GM21367 (cell line): Measurements from ENCODE around the gene ZNF205.
"Not testable (repeated sequence)": the region's sequence is repeated elsewhere in the genome, so short reads cannot be mapped to it uniquely, and the experiment has no call there.

Experiments
- ATAC-seq: cut with Tn5 transposase; IDR thresholded peaks from one replicate; pipeline ENCODE4 v1.9.1; 2021; ENCODE audit not compliant: unreplicated experiment

The ZNF205 gene

DNA sequence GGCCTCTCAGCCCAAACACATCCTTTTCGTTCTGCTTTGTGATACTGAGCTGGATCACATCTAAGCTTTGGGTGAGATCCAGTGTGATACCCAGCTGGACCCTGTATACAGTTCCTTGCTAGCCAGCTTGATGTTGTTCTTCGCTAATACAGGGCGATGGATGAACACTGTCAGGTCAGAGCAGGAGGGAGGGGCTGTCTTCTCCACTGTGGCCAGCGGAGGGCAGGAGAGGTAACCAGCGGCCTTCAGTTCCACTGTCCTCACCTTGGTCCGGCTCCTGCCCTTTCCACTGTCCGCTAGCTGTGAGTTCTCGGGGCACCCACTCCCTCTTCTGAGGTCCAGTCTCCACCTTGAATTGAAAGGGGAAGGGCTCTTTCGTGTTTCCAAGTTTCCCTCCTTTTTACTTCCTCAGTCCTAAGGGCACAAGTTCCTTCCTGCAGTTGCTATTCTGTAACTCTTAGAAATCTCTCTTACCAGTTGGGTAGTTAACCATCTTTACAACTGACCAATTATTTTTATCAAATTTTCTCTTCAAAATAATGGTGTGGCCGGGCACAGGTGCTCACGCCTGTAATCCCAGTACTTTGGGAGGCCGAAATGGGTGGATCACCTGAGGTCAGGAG lies 19.5 kb downstream of the ZNF205 start:
- no peak for ATAC-seq

DNA sequence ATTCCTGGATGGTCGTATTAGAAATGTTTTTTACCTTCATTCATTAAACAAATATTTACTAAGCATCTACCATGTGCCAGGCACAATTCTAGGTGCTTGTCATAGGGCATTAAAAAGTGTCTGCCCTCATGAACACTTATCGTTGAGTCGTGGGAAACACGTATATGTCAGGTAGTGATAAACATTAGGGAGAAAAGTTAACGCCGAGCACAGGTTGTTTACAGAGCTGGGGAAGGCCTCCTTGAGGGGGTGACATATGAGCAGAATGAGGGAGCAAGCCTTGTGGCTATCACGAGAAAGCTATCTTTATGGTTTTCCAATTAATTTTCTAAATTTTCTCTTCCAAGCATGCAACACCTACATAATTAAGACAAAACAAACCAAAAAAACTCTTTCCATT lies 21.5 kb downstream of the ZNF205 start:
- ATAC-seq, result no peak

DNA sequence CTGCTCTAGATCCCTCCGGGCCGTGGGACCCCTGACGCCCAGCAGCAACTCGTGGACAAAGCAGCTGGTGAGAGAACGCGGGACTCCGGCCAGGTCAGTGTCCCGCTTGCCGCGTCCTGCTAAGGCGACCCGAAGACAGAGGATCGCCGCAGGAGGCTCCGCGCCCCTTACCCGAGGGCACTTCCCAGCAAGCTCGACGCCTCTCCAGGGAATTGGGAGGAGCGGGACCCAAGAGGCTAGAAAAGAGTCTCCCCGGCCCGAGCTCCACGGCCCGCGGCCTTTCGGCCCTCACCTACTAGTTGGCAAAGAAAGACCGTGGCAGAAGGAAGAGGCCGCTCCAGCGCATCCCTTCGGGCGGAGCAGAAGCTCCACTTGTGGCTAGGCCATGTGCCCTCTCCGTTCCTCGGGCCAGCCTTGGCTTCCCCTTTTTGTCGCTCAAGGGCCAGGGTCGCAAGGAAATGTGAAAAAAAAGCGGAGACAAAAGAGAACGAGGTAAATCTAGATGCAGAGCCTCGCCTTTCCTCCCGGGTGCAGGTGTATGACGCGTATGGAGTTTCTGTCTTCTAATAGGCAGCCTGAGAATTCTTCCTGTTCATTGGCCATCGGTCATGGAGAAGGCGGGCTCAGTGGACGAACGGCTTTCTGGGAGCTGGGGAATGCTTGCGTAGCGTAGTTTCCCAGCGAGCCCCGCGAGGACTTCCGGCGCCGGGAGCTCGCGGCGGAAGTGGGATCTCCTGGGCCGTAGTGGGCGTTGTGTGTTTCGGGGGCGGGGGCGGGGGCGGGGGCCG lies 22.1 kb downstream of the ZNF205 start, which contains the start of gene ZNF213:
ZNF213 (plus strand) TSS at position 692 of the 788 bp plus-strand sequence. CDS start 2,252 bp downstream, outside the sequence.
- ATAC-seq, result peak; percentile 71

DNA sequence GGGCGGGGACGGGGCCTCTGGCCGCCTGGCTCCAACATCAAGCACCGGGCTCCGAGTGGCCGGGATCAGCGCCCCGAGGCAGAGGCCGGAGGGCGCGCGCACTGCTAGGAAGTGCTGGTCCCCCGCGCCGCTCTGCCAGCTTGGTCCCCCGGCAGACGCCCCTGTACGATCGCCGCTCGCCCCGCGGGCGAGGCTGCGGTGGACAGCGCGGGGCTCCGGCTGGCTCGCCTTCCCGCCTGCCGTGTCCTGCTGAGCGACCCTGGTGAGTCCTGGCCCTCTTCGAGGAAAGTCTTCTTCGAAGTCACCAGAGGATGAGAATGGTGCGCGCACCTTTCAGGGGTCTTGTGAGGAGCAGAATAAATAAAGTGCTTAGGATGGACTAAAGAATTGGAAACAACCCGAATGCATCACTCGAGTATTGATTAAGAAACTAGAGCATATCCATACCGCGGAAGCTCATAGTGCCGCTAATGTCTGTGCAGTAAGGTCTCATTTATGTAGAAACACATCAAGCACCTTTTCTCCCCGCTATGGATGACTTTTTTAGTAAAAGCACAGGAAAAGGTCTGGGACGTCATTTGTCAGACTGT lies 22.8 kb downstream of the ZNF205 start:
- peak; percentile 10 for ATAC-seq

DNA sequence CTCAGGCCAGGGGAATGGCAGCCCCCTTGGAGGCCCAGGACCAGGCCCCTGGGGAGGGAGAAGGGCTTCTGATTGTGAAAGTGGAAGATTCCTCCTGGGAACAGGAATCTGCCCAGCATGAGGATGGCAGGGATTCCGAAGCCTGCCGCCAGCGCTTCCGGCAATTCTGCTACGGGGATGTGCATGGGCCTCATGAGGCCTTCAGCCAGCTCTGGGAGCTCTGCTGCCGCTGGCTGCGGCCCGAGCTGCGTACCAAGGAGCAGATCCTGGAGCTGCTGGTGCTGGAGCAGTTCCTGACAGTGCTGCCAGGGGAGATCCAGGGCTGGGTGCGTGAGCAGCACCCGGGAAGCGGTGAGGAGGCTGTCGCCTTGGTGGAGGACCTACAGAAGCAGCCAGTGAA lies 24.9 kb downstream of the ZNF205 start:
- ATAC-seq, result no peak

DNA sequence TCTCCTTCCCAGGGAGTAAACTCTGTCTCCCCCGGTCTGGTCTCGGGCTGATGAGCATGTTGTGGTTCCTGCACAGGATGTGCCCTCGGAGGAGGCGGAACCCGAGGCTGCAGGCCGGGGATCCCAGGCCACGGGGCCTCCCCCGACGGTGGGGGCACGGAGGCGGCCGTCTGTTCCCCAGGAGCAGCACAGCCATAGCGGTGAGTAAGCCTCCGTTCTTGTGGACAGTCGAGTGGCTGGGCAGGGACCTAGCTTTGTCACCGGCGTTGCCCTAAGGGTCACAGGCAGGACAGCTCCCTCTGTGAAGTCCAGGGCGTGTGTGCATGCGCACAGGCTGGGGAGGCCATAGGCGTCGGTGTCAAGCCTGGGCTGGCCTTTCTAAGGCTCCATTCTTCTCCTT lies 26.0 kb downstream of the ZNF205 start:
- no peak for ATAC-seq

DNA sequence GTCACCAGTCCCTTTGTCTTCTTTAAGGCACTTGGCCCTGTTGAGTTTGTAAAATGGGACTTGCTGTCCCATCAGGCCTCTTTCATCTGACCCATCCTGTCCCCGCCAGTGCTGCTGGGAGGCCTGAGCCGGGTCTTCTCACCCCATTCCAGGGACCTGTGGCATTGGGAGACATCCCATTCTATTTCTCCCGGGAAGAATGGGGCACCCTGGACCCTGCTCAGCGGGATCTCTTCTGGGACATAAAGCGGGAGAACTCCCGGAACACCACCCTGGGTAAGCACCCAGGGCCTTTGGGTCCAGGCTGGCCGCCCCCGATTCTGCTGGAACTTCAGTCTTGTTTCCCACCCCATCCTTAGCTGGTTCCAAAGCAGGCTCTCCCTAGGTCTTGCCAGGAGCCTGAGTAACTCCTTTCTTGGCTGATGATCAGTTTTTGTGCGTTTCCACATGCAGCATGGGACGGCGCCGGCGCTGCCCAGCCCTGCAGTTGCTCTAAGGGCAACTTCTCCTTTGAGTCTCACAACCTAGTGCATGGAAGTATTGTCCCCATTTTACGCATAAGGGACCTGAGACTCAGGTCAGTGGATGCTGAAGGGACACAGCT lies 26.5 kb downstream of the ZNF205 start:
- no peak for ATAC-seq

DNA sequence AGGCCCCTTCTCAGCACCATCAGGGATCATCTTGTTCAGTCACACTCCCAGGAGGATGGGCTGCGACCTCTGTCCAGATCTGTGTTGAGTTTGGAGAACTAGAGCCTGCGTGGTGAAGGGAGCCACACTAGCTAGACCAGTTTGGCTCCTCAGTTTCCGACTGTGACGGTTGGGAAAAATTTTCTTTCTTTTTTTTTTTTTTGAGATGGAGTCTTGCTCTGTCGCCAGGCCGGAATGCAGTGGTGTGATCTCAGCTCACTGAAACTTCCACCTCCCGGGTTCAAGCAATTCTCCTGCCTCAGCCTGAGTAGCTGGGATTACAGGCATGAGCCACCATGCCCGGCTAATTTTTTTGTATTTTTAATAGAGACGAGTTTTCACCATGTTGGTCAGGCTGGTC lies 27.2 kb downstream of the ZNF205 start:
- ATAC-seq, result not testable (repeated sequence)

DNA sequence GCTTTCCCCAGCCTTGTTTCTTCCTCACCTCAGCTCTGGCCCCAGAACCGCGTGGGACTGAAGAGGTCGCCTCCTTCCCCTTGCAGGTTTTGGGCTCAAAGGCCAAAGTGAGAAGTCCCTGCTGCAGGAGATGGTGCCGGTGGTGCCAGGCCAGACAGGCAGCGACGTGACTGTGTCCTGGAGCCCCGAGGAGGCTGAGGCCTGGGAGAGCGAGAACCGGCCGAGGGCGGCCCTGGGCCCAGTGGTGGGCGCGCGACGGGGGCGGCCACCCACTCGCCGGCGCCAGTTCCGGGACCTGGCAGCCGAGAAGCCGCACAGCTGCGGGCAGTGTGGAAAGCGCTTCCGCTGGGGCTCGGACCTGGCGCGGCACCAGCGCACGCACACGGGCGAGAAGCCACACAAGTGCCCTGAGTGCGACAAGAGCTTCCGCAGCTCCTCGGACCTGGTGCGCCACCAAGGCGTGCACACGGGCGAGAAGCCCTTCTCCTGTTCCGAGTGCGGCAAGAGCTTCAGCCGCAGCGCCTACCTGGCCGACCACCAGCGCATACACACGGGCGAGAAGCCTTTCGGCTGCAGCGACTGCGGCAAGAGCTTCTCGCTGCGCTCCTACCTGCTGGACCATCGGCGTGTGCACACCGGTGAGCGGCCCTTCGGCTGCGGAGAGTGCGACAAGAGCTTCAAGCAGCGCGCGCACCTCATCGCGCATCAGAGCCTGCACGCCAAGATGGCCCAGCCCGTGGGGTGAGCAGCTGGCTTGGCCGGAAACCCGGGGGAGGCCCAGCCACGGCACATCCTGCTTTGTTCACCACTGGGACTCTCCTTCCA lies 28.4 kb downstream of the ZNF205 start:
- no peak for ATAC-seq

DNA sequence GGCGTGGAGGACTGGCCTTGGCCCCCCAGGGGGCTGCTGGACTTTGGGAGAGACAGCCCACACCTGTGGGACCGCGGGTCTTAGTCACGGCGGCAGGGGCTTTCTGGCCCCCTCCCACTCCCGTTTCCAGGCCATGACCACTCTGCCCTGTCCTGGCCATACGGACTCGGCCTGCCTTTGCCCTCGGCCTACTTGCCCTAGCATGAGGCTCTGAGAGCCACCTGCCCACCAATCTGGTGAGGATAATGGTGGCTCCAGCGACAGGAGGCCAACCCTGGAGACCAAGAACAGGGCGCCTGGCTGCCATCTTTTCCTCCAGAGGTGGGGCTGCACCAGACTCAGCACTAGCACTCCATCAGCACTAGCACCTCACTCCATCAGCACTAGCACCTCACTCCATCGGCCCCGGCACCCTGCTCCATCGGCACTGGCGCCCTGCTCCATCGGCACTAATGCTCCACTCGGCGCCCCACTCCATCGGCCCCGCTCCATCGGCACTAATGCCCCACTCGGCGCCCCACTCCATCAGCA lies 29.5 kb downstream of the ZNF205 start:
- ATAC-seq, result no peak

DNA sequence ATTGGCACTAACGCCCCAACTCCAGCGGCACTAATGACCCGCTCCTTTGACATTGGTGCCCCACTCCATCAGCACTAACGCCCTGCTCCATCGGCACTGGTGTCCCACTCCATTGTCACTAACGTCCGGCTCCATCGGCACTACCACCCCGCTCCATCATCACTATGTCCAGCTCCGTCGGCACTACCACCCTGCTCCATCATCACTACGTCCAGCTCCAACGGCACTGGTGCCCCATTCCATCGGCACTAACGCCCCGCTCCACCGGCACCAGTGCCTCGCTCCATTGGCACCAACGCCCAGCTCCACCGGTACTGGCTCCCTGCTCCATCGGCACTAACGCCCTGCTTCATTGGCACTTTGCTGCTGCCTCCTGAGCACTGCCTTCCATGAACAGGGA lies 29.9 kb downstream of the ZNF205 start:
- no peak for ATAC-seq

DNA sequence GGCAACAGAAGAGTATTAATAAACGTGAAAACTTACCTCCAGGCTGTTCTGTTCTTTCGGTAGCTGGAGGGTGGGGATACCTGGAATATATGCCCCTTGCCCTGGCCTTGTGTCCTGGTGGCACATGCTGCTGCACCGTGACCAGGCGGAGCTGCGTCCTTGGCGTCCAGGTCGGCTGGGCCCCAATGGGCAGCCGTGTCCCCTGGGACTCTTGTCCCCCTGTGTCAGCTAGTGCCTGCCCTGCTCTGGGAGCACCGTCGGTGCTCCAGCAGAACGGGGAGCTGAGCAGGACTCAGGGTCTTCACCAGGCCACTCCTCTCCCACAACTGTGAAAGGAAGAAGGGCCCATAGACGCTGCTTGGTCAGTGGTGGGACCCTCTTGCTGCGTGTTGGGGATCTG lies 30.4 kb downstream of the ZNF205 start:
- ATAC-seq, result no peak

DNA sequence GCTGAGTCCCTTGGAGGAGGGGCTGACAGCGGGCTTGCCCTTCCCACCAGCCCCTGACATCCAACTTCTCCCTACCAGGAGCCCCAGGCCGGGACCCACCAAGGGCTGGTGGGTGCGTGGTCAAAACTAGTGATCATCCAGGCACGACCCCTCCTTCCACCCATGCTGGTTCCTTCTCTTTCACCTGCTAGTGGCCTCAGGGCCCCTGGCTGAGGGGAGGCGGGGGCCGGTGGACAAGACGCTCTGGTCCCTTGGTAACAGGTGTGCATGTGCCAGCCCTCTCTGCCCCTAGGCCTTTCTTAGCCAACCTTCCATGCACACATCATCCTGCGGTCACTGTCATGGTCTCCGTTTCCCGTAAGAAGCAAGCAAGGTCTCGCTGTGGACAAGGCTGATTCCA lies 30.8 kb downstream of the ZNF205 start:
- ATAC-seq, result no peak

DNA sequence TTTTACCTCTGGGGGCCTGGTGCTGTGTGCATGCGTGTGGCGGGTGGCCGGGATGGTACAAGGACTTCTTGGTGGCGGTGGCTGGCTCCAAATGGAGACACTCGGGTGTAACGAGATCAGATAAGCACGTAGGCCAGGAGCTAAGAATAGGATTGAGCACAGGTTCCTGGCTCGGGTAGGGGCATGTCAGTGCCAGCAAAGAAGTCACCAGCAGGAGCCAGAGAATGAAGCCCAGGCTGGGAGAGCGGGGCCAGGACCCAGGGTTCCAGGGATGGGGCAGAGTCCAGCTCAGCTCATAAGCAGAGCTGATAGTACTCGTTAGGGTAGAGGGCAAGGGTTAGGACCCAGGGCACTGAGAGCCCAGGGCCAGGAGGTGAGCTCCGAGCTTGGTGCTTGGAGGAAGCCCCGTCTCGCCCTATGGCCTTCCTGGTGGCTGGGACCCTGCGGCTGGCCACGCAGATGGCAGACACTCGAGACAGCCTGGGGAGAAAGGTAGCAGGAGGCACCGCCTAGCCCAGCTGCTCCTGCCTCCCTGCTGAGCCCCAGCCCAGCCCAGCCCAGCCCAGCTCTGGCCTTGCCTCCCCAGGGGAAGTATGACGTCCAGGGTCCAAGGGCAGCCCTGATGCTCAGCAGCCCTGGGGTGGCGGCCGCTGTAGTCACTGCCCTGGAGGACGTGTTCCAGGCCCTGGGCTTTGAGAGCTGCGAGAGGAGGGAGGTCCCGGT lies 31.4 kb downstream of the ZNF205 start:
- no peak for ATAC-seq

DNA sequence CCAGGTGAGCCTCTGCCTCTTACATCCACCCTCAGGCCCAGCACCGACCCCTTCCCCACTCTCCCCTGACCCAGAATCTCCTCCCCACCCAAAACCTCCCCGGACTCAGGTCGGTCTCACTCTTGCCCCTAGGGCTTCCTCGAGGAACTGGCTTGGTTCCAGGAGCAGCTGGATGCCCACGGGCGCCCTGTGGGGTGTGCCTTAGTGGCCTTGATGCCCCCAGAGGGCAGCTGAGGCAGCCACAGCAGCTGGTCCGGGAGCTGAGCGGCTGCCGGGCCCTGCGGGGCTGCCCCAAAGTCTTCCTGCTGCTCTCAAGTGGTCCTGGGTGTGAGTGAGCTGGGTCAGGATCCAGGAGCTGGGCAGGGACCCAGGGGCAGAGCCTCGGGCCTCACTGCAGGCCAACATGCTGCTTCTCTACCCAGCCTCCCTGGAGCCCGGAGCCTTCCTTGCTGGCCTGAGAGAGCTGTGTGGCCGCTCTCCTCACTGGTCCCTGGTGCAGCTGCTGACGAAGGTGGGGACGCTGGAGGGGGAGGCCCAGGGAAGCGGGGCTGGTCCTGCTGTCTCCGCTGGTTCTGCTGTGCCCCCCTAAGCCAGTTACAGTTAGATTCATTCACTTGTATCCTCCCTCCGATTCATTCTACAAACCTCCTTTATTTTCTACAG lies 32.1 kb downstream of the ZNF205 start:
- ATAC-seq, result no peak

DNA sequence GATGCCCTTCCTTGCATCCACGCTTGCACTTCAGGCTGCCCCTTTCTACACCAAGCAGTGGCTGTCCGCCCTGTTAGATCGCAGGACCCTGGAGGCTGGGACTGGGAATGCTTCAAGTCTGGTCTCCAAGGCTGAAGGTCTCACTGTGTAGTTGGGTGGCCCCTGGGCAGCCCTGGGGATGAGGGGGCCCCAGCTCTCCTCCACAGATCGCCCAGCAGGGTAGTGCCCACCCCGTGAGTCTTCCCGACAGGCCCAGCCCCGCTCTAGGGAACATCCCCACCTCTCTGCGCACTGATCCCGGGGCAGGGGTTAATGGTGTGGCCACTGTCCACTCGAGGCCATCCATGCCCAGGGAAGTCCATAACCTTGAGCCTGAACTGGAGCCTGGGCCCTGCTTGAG lies 32.8 kb downstream of the ZNF205 start:
- ATAC-seq, result no peak

DNA sequence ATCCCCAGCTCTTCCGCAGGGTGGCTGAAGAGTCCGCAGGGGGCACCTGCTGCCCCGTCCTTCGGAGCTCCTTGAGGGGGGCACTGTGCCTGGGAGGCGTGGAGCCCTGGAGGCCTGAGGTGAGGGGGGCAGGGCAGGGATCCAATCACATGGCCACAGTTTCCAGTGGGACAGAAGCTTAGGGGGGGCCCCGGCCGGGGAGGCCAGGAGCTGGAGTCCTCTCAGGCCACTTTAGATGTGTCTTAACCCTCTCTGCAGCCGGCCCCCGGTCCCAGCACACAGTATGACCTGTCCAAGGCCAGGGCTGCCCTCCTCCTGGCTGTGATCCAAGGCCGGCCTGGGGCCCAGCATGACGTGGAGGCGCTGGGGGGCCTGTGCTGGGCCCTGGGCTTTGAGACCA lies 33.3 kb downstream of the ZNF205 start:
- ATAC-seq, result no peak

DNA sequence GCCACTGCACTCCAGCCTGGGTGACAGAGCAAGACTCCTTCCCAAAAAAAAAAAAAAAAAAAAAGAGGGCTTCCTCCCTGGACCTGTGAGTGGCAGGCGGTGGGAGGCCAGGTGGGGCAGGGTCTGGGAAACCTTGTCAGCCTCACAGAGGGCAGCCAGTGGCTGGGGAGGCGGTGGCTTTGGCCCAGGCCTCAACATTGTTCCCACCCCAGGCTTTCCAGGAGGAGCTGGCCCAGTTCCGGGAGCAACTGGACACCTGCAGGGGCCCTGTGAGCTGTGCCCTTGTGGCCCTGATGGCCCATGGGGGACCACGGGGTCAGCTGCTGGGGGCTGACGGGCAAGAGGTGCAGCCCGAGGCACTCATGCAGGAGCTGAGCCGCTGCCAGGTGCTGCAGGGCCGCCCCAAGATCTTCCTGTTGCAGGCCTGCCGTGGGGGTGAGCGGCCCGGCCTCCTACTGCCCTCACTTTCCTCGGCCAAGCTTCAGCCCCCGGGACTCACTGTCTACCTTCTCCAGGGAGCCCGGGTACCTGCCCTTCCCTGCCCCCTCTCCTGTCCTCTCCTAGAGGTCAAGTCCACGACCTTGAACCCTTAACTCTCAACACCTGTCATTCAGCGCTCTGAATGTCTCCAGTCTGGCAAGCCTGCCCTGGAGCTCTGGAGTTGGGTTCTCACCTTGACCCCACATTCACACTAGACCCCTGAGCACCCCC lies 34.8 kb downstream of the ZNF205 start:
- ATAC-seq, result no peak

DNA sequence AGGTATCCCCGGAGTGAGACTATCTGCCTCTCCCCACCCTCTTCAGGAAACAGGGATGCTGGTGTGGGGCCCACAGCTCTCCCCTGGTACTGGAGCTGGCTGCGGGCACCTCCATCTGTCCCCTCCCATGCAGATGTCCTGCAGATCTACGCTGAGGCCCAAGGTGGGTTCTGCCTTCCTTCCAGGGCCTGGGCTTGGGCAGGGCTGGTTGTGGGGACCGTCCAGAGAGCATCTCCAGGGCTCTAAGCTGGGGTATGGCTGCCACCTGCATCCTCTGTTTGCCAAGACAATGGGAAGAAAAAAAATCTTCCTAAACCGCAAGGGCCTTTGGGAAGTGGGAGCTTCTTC lies 35.3 kb downstream of the ZNF205 start:
- ATAC-seq, result no peak
